H1 (cell line): Measurements from ENCODE around the gene SMC6. TPM values are rescaled to one million over a fixed set of nuclear protein-coding genes. Genes with fewer than 3 reads are reported as not detected.

ENCODE experiments used
- CTCF ChIA-PET: fragments of 300-600 bp; sonication (Branson Sonifier 250); formaldehyde crosslinking; loops from one replicate; lab custom pipeline; 2021; ENCODE audit not compliant: partially characterized antibody; lab: Charles Lee
- POLR2A ChIA-PET: fragments of 300-600 bp; sonication (Branson Sonifier 250); formaldehyde crosslinking; loops from one replicate; lab custom pipeline; 2021; ENCODE audit warnings: inconsistent platforms; ENCODE audit not compliant: partially characterized antibody; lab: Charles Lee
- DNase-seq, 2 experiments: peaks; one replicate each; pipeline versions ENCODE4 v3.0.0 to v3.0.0-alpha.2; 2010 to 2022; ENCODE audit warnings: low spot score in 2 of 2, low read depth in 1 of 2, mixed read lengths in 1 of 2
- FAIRE-seq: peaks from 2 replicates; lab custom pipeline; 2011; peaks lifted over from hg19 to GRCh38; lab: Jason Lieb, UNC
- H2AFZ ChIP-seq: 2 replicates; pipeline ENCODE4 v1.8.1; 2012; ENCODE audit warnings: low read length, inconsistent platforms
- H2AK5ac ChIP-seq: 2 replicates; pipeline ENCODE4 v1.6.1; 2013; ENCODE audit warnings: low read depth, low read length
- H2BK120ac ChIP-seq: replicated peaks from 2 replicates; pipeline ENCODE3; 2013; ENCODE audit warnings: low read depth, low read length, inconsistent platforms
- H2BK12ac ChIP-seq: 2 replicates; pipeline ENCODE4 v1.6.1; 2013; ENCODE audit warnings: low read depth, low read length
- H2BK15ac ChIP-seq: 2 replicates; pipeline ENCODE4 v1.6.1; 2013; ENCODE audit warnings: low read length
- H2BK20ac ChIP-seq: 2 replicates; pipeline ENCODE4 v1.6.1; 2013; ENCODE audit warnings: low read length
- H2BK5ac ChIP-seq: 2 replicates; pipeline ENCODE4 v1.6.1; 2013; ENCODE audit warnings: low read depth, low read length
- H3K14ac ChIP-seq: 2 replicates; pipeline ENCODE4 v1.6.1; 2013; ENCODE audit warnings: inconsistent platforms; ENCODE audit not compliant: insufficient read length
- H3K18ac ChIP-seq: 2 replicates; pipeline ENCODE4 v1.6.1; 2013; ENCODE audit warnings: low read length; ENCODE audit errors: extremely low read depth
- H3K23ac ChIP-seq: 2 replicates; pipeline ENCODE4 v1.6.1; 2013; ENCODE audit warnings: inconsistent platforms; ENCODE audit not compliant: insufficient read length
- H3K23me2 ChIP-seq: 2 replicates; pipeline ENCODE4 v1.6.1; 2013; ENCODE audit warnings: low read depth, low read length
- H3K27ac ChIP-seq: 2 replicates; pipeline ENCODE4 v1.6.1; 2011; ENCODE audit warnings: low read depth, low read length, inconsistent platforms
- H3K27me3 ChIP-seq, 4 experiments: replicated peaks in 1 of 4; 1 replicate in 1 of 4; 2 replicates in 3 of 4; pipeline versions ENCODE4 v1.6.1 to v1.8.1; 2011 to 2013; ENCODE audit warnings: low read length in 3 of 4, mild to moderate bottlenecking in 3 of 4, inconsistent platforms in 2 of 4, mixed read lengths in 2 of 4, moderate library complexity in 1 of 4; ENCODE audit not compliant: control insufficient read depth in 3 of 4, insufficient read depth in 3 of 4; ENCODE audit errors: extremely low read depth in 1 of 4
- H3K36me3 ChIP-seq, 4 experiments: 2 replicates each; pipeline versions ENCODE4 v1.6.1 to v1.8.1; 2011 to 2013; ENCODE audit warnings: mild to moderate bottlenecking in 4 of 4, low read length in 3 of 4, moderate library complexity in 2 of 4, control low read depth in 1 of 4, inconsistent platforms in 1 of 4; ENCODE audit not compliant: insufficient read depth in 4 of 4, control insufficient read depth in 2 of 4
- H3K4ac ChIP-seq: replicated peaks from 2 replicates; pipeline ENCODE3; 2013; ENCODE audit warnings: low read length, low read depth, mixed read lengths, inconsistent platforms; ENCODE audit not compliant: insufficient read length
- H3K4me1 ChIP-seq, 4 experiments: replicated peaks in 1 of 4; 1 replicate in 1 of 4; 2 replicates in 3 of 4; pipeline versions ENCODE4 v1.6.1 to v1.8.1; 2011 to 2013; ENCODE audit warnings: low read length in 3 of 4, inconsistent platforms in 2 of 4, mixed read lengths in 1 of 4; ENCODE audit not compliant: insufficient read depth in 4 of 4, control insufficient read depth in 3 of 4
- H3K4me2 ChIP-seq, 2 experiments: 2 replicates each; pipeline versions ENCODE4 v1.6.1 to v1.8.1; 2011 to 2013; ENCODE audit warnings: low read depth in 2 of 2, low read length in 2 of 2, control low read depth in 1 of 2, inconsistent platforms in 1 of 2, mild to moderate bottlenecking in 1 of 2; ENCODE audit not compliant: insufficient read depth in 1 of 2
- H3K4me3 ChIP-seq, 4 experiments: fragments of 200-600, 300-600 bp in 1 of 4; sonication (generic), shearing (Covaris generic), sonication (Bioruptor Twin) in 1 of 4; 2 replicates each; pipeline versions ENCODE4 v1.5.1 to v1.8.1; 2011 to 2016; ENCODE audit warnings: low read length in 4 of 4, low read depth in 3 of 4, control low read depth in 2 of 4, inconsistent platforms in 2 of 4, mild to moderate bottlenecking in 2 of 4, mixed read lengths in 1 of 4, moderate library complexity in 1 of 4; ENCODE audit not compliant: insufficient read depth in 2 of 4; ENCODE audit errors: extremely low read depth in 1 of 4
- H3K56ac ChIP-seq: replicated peaks from 2 replicates; pipeline ENCODE3; 2013; ENCODE audit warnings: low read depth, mild to moderate bottlenecking, mixed read lengths, low read length, inconsistent platforms; ENCODE audit not compliant: insufficient read length
- H3K79me1 ChIP-seq: 2 replicates; pipeline ENCODE4 v1.6.1; 2013; ENCODE audit warnings: low read depth, low read length, control low read depth
- H3K79me2 ChIP-seq, 2 experiments: 2 replicates each; pipeline versions ENCODE4 v1.6.1 to v1.8.1; 2012 to 2013; ENCODE audit warnings: low read length in 2 of 2, mild to moderate bottlenecking in 2 of 2, inconsistent platforms in 1 of 2; ENCODE audit not compliant: insufficient read depth in 2 of 2, control insufficient read depth in 1 of 2
- H3K9ac ChIP-seq, 4 experiments: replicated peaks in 1 of 4; 1 replicate in 1 of 4; 2 replicates in 3 of 4; pipeline versions ENCODE4 v1.6.1 to v1.8.1; 2011 to 2013; ENCODE audit warnings: low read depth in 3 of 4, low read length in 3 of 4, control low read depth in 2 of 4, mild to moderate bottlenecking in 2 of 4, moderate library complexity in 2 of 4, inconsistent platforms in 1 of 4; ENCODE audit errors: extremely low read depth in 1 of 4
- H3K9me3 ChIP-seq, 2 experiments: 2 replicates each; pipeline versions ENCODE4 v1.6.1 to v1.8.1; 2012 to 2013; ENCODE audit warnings: mild to moderate bottlenecking in 2 of 2, moderate library complexity in 2 of 2, control low read depth in 1 of 2, inconsistent platforms in 1 of 2, low read depth in 1 of 2, low read length in 1 of 2, mixed read lengths in 1 of 2; ENCODE audit not compliant: insufficient read depth in 2 of 2
- H4K20me1 ChIP-seq, 2 experiments: replicated peaks in 1 of 2; 2 replicates each; pipeline versions ENCODE3 to v1.8.1; 2011 to 2013; ENCODE audit warnings: inconsistent platforms in 2 of 2, low read length in 2 of 2, mild to moderate bottlenecking in 1 of 2; ENCODE audit not compliant: insufficient read depth in 2 of 2, control insufficient read depth in 1 of 2
- H4K5ac ChIP-seq: 2 replicates; pipeline ENCODE4 v1.6.1; 2013; ENCODE audit warnings: low read length, low read depth, mixed read lengths, inconsistent platforms; ENCODE audit not compliant: insufficient read length
- H4K8ac ChIP-seq: 2 replicates; pipeline ENCODE4 v1.8.0; 2013; ENCODE audit warnings: mild to moderate bottlenecking, moderate library complexity, low read length, inconsistent platforms; ENCODE audit not compliant: insufficient read depth; ENCODE audit errors: extremely low read depth
- H4K91ac ChIP-seq: replicated peaks from 2 replicates; pipeline ENCODE3; 2013; ENCODE audit warnings: low read length, mixed read lengths, inconsistent platforms; ENCODE audit not compliant: insufficient read length
- BACH1 ChIP-seq: IDR thresholded peaks from 2 replicates; pipeline ENCODE4 v1.6.1; 2012; ENCODE audit warnings: low read length, improper control_type of control experiment
- TAF1 ChIP-seq: IDR thresholded peaks from 2 replicates; pipeline ENCODE4 v1.6.1; 2011; ENCODE audit warnings: mild to moderate bottlenecking, low read depth, low read length
- WGBS, 2 experiments: shearing (Covaris generic) in 1 of 2; methylation state at CpG; one replicate each; pipeline versions ENCODE4 v1.1.6 to v1.1.7; 2013 to 2015; ENCODE audit warnings: low lambda C conversion rate in 2 of 2, mixed read lengths in 2 of 2, inconsistent platforms in 1 of 2, low coverage in 1 of 2, missing lambda C conversion rate in 1 of 2; ENCODE audit not compliant: insufficient replicate concordance in 2 of 2, insufficient coverage in 1 of 2, insufficient read length in 1 of 2; ENCODE audit errors: extremely low coverage in 1 of 2, missing lambda C conversion rate in 1 of 2; 5-methylcytosine and 5-hydroxymethylcytosine counted together
- polyA plus RNA-seq, 7 experiments: library from polyadenylated mRNA; depleted of rRNA in 3 of 7; stranded (reverse) in 5 of 7; unstranded in 2 of 7; fragments of >200 nt in 5 of 7; fragments of 200-250 nt in 2 of 7; gene quantifications; 1 replicate in 5 of 7; 2 replicates in 1 of 7; 4 replicates in 1 of 7; pipeline versions ENCODE4 v1.2.1 to v1.2.3, GENCODE V29; 2011 to 2013; ENCODE audit warnings: missing spikeins in 2 of 7, mixed read lengths in 2 of 7
- total RNA-seq: library from RNA; stranded (reverse); fragmentation: NEBNext Ultra II Directional; extraction: Animal tissue kit (Norgen Biotek cat#: 25700); gene quantifications from 2 replicates; pipeline ENCODE4 v1.2.1, GENCODE V29; 2021

Gene SMC6
- total and polyA plus RNA-seq, 2 of the 8 experiments (the other 6 are each of a cell fraction or from before 2014, with no cell fraction given): 9.7 to 49.5 TPM

DNA sequence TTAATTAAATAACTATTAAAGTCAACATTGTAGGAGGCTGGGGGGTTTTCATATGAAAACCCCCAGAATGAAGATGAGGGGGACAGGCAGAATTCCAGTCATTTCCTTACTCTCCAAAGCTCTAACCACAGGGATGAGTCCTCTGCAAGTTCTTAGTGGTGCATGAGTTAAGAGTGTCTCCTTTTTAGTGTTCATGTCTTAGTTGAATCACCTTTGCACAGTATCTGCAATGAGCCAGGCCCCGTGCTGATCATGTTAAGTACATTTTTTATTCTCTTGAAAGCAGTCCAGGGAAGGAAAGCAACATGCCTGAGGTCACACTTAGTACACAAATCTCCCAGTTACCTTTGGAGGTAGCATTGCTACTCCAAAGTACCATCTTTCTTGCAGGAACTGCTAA lies 36.9 kb upstream of the SMC6 start:
- Histone ChIP-seq H4K5ac (no peak overlapping the region), H3K27me3 (no peaks in the 10 kb centered on the region), H3K79me1 (no peaks in the 10 kb centered on the region), H3K27ac (no peak overlapping the region), H2BK20ac (no peak overlapping the region), H3K9ac (no peak overlapping the region), H3K9me3 (no peaks in the 10 kb centered on the region), H2BK5ac (no peak overlapping the region), H2AFZ (no peak overlapping the region), H2BK120ac (no peak overlapping the region), H3K14ac (no peak overlapping the region), H4K91ac (no peak overlapping the region), H3K56ac (no peak overlapping the region), H3K4me3 (no peak overlapping the region), H3K18ac (no peak overlapping the region), H3K23ac (no peak overlapping the region), H3K23me2 (no peaks in the 10 kb centered on the region), H2BK15ac (no peak overlapping the region), H3K4me2 (no peak overlapping the region), H2AK5ac (no peak overlapping the region), H3K4ac (no peak overlapping the region), H2BK12ac (no peak overlapping the region), H3K79me2 (no peaks in the 10 kb centered on the region), H3K4me1 (peaks cover 0 to 3% (median 0%) of the 10 kb centered on the region in 4 experiments; a peak in 1 of 7 replicates), H4K8ac (no peak overlapping the region), H3K36me3 (no peaks in the 10 kb centered on the region), H4K20me1 (no peaks in the 10 kb centered on the region)
- no peak for DNase-seq
- ChIA-PET CTCF (interaction anchor here (0.9 to 1.1 kb wide), 2 partner anchors 59 to 62 kb away, joined by 3 to 4 read pairs; no protein-coding TSS in a partner anchor), POLR2A (no interaction called here)
- 92% methylated on average over 1 of the region's 1 CpG; no CpG with 5 or more reads in 1 of the 2 experiments for WGBS, 2 experiments
- no peak for FAIRE-seq
- TF ChIP-seq TAF1 (no peak), BACH1 (no peak)
